HCT116 (cell line): ENCODE measurements around the gene TTC24. TPM values are rescaled to one million over a fixed set of nuclear protein-coding genes. Genes with fewer than 3 reads are reported as not detected.
A peak's percentile ranks its signal among the peaks of the same experiment; 100 is the strongest.

Experiments
- ATAC-seq: fragments of 200-7000 bp; cut with Tn5 transposase; 2 replicates; pipeline ENCODE4 v1.9.1; 2020; ENCODE audit warnings: mild to moderate bottlenecking, moderate library complexity
- BruUV-seq: library from RNA; stranded (reverse); fragments of 400-500 nt; replicated peaks from 2 replicates; lab custom pipeline; 2021; lab: Mats Ljungman, UMichigan
- CTCF ChIA-PET: fragments of 300-600 bp; sonication (Branson Sonifier 250); formaldehyde crosslinking; loops from one replicate; lab custom pipeline; 2021; ENCODE audit warnings: antibody characterized with exemption; lab: Charles Lee
- POLR2A ChIA-PET: fragments of 300-600, 350-600 bp; sonication (Branson Sonifier 250); formaldehyde crosslinking; loops from one replicate; lab custom pipeline; 2021; ENCODE audit warnings: antibody characterized with exemption; lab: Charles Lee
- RAD21 ChIA-PET, 2 experiments: fragments of 300-600 bp; sonication (Branson Sonifier 250); formaldehyde crosslinking; loops; one replicate each; lab custom pipeline; 2023; ENCODE audit warnings: low total read pairs in 2 of 2; ENCODE audit not compliant: uncharacterized antibody in 2 of 2, unreplicated experiment in 2 of 2, low non-redundant PET in 1 of 2; lab: Charles Lee
- DNase-seq: peaks from one replicate; pipeline ENCODE4 v3.0.0-alpha.2; 2010; ENCODE audit warnings: low read depth, low spot score
- H2AFZ ChIP-seq: fragments of 200-600 bp; shearing (Covaris generic), sonication (generic); 2 replicates; pipeline ENCODE4 v1.6.1; 2017; ENCODE audit warnings: low read depth, mixed run types, mixed read lengths, antibody characterized with exemption, low read length; ENCODE audit not compliant: poor library complexity, severe bottlenecking
- H3K27ac ChIP-seq: 2 replicates; pipeline ENCODE4 v1.5.1; 2012; ENCODE audit warnings: low read depth, low read length
- H3K27me3 ChIP-seq: fragments of 200-600 bp; sonication (generic); 2 replicates; pipeline ENCODE4 v1.6.1; 2016; ENCODE audit warnings: mixed run types, low read length, mixed read lengths; ENCODE audit not compliant: insufficient read depth
- H3K36me3 ChIP-seq, 2 experiments: fragments of 200-500 bp in 1 of 2; fragments of 200-600 bp in 1 of 2; sonication (Bioruptor generic) in 1 of 2; sonication (generic) in 1 of 2; 2 replicates each; pipeline versions ENCODE4 v1.5.1 to v1.6.1; 2014 to 2016; ENCODE audit warnings: low read length in 2 of 2, inconsistent platforms in 1 of 2, mixed read lengths in 1 of 2, mixed run types in 1 of 2; ENCODE audit not compliant: insufficient read depth in 2 of 2, control insufficient read depth in 1 of 2
- H3K4me1 ChIP-seq, 2 experiments: fragments of 200-600 bp in 1 of 2; sonication (generic) in 1 of 2; 2 replicates each; pipeline versions ENCODE4 v1.5.1 to v1.6.1; 2012 to 2017; ENCODE audit warnings: low read length in 2 of 2, inconsistent platforms in 1 of 2, mild to moderate bottlenecking in 1 of 2, mixed read lengths in 1 of 2, mixed run types in 1 of 2, moderate library complexity in 1 of 2; ENCODE audit not compliant: insufficient read depth in 2 of 2, control insufficient read depth in 1 of 2
- H3K4me2 ChIP-seq: fragments of 200-600 bp; sonication (generic); 2 replicates; pipeline ENCODE4 v1.6.1; 2017; ENCODE audit warnings: mixed run types, low read length, mixed read lengths
- H3K4me3 ChIP-seq, 2 experiments: fragments of 200-600 bp in 1 of 2; sonication (generic) in 1 of 2; replicated peaks in 1 of 2; 2 replicates each; pipeline ENCODE4 v1.5.1; 2011 to 2016; ENCODE audit warnings: low read length in 2 of 2, control low read depth in 1 of 2, low read depth in 1 of 2, mild to moderate bottlenecking in 1 of 2, mixed read lengths in 1 of 2, mixed run types in 1 of 2
- H3K79me2 ChIP-seq: fragments of 200-600 bp; sonication (generic); 2 replicates; pipeline ENCODE4 v1.6.1; 2017; ENCODE audit warnings: mild to moderate bottlenecking, mixed run types, low read length, moderate library complexity, mixed read lengths; ENCODE audit not compliant: insufficient read depth
- H3K9ac ChIP-seq: fragments of 200-600 bp; sonication (generic); 2 replicates; pipeline ENCODE4 v1.6.1; 2016; ENCODE audit warnings: low read length, mixed read lengths
- H3K9me2 ChIP-seq: fragments of 200-600 bp; sonication (generic), shearing (Covaris generic); 2 replicates; pipeline ENCODE4 v1.6.1; 2017; ENCODE audit warnings: mixed run types, mild to moderate bottlenecking, moderate library complexity; ENCODE audit not compliant: insufficient read depth
- H3K9me3 ChIP-seq, 2 experiments: fragments of 200-500 bp in 1 of 2; fragments of 200-600 bp in 1 of 2; sonication (Bioruptor generic) in 1 of 2; sonication (generic) in 1 of 2; 2 replicates each; pipeline ENCODE4 v1.6.1; 2014 to 2017; ENCODE audit warnings: low read length in 2 of 2, mixed read lengths in 2 of 2, inconsistent platforms in 1 of 2, low read depth in 1 of 2, mild to moderate bottlenecking in 1 of 2, mixed run types in 1 of 2, moderate library complexity in 1 of 2; ENCODE audit not compliant: control insufficient read depth in 1 of 2, insufficient read depth in 1 of 2
- H4K20me1 ChIP-seq: fragments of 200-600 bp; sonication (generic), shearing (Covaris generic); 2 replicates; pipeline ENCODE4 v1.6.1; 2017; ENCODE audit warnings: mixed run types, mild to moderate bottlenecking, moderate library complexity; ENCODE audit not compliant: insufficient read depth
- CTCF ChIP-seq, 3 experiments: fragments of 200-600 bp in 1 of 3; sonication (generic) in 1 of 3; IDR thresholded peaks in 2 of 3; conservative IDR thresholded peaks in 1 of 3; 2 replicates each; pipeline ENCODE4 v1.5.1; 2012 to 2017; ENCODE audit warnings: low read depth in 2 of 3, low read length in 2 of 3, antibody characterized with exemption in 1 of 3, borderline replicate concordance in 1 of 3, control low read depth in 1 of 3, mild to moderate bottlenecking in 1 of 3, mixed read lengths in 1 of 3, mixed run types in 1 of 3, moderate library complexity in 1 of 3; ENCODE audit not compliant: insufficient read depth in 1 of 3
- REST ChIP-seq: IDR thresholded peaks from 2 replicates; pipeline ENCODE4 v1.6.1; 2012; ENCODE audit warnings: low read depth
- intact Hi-C: fragments of 100-400 bp; cut with micrococcal nuclease; formaldehyde crosslinking; loops from 2 replicates; pipeline ENCODE4 v1.10.0; 2022
- total RNA-seq: library from RNA; stranded (reverse); gene quantifications from one replicate; pipeline ENCODE4 v1.2.1, GENCODE V29; 2021; ENCODE audit not compliant: unreplicated experiment

The TTC24 gene
- total RNA-seq, 1 experiment from 2014 or later, result not detected

- ATAC-seq (peak; percentile 39), DNase-seq (no peak)
- RAD21 ChIA-PET, result no interaction called here
- Histone ChIP-seq H4K20me1 (no peaks in the 10 kb centered on the region), H3K9ac (peak overlapping the region; percentile 97), H3K4me2 (peak overlapping the region; percentile 87), H2AFZ (no peak overlapping the region), H3K4me1 (peaks cover 11 to 29% of the 10 kb centered on the region in 2 experiments), H3K27ac (peak overlapping the region; percentile 75; the same call in 1 of the 2 replicates), H3K9me3 (no peaks in the 10 kb centered on the region), H3K4me3 (peak overlapping the region; percentile 70 to 88; a peak in 3 of 4 replicates), H3K79me2 (peaks cover 58% of the 10 kb centered on the region), H3K9me2 (no peaks in the 10 kb centered on the region), H3K36me3 (peaks cover 21 to 42% of the 10 kb centered on the region in 2 experiments; a peak in 3 of 4 replicates), H3K27me3 (no peaks in the 10 kb centered on the region)
- intact Hi-C loops, result no loop called here
- CTCF ChIA-PET, result interaction anchor here (1.1 kb wide), 1 partner anchor 15 kb away, joined by 3 read pairs; no protein-coding TSS in a partner anchor
- TF ChIP-seq REST (no peak), CTCF (IDR thresholded peaks at IDR 0.05 in 2 of 3, conservative IDR thresholded peaks at IDR 0.05 in 1 of 3; ENCODE audit: borderline replicate concordance in 1 of 3, insufficient read depth in 1 of 3, low read depth in 2 of 3, low read length in 2 of 3) (peak in 2 of 3 experiments; percentile 37 to 39; a peak in 4 of 6 replicates)
- BruUV-seq, result no TSS peak
- POLR2A ChIA-PET, result interaction anchor here (0.7 kb wide), 1 partner anchor 141 kb away, joined by 4 read pairs; the partner anchor contains the start of gene MRPL24
Observed at GRCh38 chr1:156599811-156600210, 20.3 kb downstream of the TTC24 start.
